GM18526 (cell line): Measurements from ENCODE around the gene COL18A1.

ENCODE experiments used
- POLR2A ChIP-seq: IDR thresholded peaks from 3 replicates; pipeline ENCODE4 v1.6.1; 2011; ENCODE audit not compliant: insufficient read length; ENCODE audit errors: extremely low read depth

Gene COL18A1

DNA sequence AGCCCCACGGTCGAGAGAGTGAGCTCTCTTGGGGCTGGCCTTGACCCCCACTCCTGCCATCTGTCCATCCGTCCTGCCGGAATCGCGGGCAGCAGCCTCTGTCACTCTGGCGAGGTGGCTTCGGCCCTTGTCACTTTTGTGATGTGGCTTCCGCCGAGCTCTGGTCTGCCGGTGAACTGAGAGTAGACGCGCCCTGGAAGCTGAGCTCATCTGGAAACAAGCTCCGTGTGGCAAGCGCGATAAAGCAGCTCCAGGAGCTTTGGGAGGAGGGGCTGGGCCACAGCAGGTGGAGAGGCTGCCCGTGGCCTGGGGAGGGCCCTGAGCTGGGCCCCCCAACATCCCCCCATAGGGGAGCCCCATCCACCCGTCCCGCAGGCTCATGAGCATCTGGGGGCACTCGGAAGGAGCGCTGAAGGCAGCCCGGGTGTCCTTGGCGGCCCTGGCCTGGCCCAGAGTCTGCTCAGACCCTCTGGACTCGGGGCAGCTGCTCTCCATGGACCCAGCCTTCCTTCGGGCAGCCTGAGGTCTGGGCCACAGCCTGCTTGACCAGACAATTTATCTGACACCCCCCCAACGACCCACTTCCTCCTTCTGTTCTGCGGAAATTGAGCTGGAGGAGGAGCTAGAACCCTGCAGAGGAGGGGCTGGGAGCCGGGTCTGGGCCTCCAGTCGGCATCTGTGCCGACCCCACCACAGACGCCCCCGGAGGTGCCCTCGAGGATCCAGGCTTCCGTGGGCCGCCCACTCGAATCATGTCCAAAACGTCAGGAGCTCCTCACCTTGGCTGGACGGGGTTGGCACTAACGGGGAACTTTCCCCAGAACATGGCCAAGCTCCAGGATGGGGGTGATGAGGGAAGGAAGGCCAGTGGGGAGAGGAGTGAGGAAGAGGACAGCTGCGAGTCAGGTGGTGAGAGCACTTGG lies 78.2 kb downstream of the COL18A1 start:
- no peak for TF ChIP-seq POLR2A

DNA sequence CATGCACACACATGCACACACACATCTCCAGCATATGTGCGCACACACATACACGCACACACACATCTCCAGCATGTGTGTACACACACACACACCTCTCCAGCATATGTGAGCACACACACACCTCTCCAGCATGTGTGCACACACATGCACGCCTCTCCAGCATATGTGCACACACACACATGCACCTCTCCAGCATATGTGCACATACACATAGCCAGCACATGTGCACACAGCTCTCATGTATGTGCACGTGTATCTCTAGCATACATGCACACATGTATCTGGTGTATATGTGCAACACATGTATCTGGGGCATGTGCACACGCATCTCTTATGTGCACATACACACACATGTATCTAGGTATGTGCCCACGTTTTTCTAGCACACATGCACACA lies 79.4 kb downstream of the COL18A1 start:
- TF ChIP-seq POLR2A, result no peak

DNA sequence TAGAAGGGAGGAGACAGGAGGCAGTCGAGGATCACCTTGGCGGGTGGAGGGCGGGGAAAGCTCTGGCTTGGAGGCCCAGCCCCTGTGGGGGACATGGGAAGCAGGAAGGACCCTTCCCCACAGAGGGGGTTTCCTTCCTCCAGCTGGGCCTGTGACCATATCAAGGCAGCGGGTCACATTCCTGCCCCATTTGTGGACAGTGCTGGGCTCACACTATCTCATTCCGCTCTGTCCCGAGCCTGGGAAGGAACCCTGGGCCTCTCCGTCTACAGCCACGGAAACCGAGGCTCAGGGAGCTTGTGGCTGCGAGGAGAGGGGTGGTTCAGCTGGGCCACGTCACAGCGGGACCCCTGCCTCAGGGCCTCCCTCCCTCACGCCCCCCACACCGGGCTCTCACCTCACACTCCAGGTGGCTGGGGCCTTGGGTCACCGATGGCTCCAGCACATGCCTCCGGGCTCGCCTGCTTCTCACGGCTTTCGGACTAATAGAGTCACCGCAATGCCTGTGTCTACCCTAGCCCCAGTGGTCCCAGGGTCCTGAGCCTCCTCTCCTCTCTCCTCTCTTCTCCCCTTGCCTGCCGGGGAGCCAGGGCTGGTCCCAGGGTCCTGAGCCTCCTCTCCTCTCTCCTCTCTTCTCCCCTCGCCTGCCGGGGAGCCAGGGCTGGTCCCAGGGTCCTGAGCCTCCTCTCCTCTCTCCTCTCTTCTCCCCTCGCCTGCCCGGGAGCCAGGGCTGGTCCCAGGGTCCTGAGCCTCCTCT lies 80.9 kb downstream of the COL18A1 start:
- no peak for TF ChIP-seq POLR2A

DNA sequence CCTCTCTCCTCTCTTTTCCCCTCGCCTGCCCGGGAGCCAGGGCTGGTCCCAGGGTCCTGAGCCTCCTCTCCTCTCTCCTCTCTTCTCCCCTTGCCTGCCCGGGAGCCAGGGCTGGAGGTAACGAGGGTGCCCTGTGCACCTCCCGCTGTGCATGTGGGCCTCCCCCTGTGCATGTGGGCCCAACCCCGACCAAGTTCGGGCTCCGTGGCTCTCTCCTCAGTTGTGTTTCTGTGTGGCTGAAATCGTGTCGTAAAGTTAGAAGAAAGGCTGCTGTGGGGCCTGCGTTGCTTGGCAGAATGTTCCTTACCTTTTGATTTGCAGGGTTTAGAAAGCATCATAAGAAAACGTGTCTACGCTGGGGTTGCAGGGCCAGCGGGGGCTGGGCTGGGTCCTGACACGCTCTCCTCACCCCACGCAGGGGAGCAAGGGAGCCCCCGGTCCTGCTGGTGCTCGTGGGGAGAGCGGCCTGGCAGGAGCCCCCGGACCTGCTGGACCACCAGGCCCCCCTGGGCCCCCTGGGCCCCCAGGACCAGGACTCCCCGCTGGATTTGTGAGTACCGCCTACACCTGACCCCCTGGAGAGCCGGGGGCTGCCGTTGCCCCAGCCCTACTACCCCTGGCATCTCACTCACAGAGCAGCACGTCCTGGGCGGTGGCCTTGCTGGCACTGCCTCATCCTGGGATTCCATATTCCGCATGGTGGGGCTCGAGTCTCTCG lies 81.6 kb downstream of the COL18A1 start:
- no peak for TF ChIP-seq POLR2A

DNA sequence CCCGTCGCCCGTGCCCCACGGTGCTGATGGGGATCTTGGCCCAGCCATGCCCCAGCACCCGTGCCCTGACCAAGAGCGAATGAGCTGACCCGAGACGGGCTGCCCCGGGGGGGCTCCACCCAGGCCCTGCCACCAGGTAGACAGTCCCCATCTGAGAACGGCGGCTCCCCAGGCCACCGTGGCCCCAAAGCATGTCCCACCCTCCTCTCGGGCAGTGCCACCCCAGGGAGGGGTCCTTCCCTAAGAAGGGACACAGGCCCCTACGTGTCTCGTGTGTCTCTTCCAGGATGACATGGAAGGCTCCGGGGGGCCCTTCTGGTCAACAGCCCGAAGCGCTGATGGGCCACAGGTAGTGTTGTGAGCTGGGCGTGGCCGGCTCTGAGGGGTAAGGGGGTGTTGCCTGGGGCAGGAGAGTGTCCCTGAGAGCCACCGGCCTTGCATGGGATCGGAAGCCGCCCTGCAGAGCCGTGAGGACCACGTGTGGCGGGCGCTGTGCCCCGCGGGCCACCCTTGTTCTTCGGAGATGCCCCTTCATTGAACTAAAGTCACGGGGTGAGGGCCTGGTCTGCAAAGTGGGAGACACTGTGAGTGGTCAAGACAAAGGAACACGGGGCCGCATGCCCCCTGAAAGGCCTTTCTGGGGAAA lies 82.3 kb downstream of the COL18A1 start:
- TF ChIP-seq POLR2A, result no peak

DNA sequence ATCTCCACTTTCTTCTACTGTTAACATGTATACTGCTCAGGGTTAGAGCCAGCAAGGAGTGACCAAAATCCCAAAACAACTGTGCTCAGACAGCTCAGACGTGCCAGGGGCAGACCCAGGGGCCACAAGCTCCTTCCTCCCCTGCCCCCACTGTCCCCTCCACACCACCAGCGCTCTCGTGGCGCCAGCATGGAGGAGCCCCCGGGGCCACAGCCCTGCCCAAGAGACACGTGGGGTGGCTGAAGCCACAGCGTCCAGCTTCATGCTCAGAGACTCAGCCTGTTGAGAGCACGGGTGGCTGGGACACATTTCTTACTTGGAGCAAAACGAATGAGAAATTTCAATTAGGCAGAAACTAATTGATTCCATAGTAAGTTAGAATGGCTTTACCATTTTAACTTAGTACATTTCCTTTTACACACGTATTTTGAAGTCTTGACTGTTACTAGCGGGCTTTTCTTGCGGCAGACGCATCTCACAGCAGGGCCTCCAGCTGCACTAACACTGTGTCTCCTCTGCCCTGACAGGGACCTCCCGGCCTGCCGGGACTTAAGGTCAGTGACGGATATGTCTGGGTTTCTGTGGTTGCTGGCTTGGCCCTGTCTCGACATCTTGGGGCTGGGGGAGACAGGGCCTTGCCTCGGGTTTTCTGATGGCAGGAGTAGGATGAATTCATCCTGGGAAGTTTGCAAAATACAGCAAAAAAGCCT lies 83.1 kb downstream of the COL18A1 start:
- no peak for TF ChIP-seq POLR2A

DNA sequence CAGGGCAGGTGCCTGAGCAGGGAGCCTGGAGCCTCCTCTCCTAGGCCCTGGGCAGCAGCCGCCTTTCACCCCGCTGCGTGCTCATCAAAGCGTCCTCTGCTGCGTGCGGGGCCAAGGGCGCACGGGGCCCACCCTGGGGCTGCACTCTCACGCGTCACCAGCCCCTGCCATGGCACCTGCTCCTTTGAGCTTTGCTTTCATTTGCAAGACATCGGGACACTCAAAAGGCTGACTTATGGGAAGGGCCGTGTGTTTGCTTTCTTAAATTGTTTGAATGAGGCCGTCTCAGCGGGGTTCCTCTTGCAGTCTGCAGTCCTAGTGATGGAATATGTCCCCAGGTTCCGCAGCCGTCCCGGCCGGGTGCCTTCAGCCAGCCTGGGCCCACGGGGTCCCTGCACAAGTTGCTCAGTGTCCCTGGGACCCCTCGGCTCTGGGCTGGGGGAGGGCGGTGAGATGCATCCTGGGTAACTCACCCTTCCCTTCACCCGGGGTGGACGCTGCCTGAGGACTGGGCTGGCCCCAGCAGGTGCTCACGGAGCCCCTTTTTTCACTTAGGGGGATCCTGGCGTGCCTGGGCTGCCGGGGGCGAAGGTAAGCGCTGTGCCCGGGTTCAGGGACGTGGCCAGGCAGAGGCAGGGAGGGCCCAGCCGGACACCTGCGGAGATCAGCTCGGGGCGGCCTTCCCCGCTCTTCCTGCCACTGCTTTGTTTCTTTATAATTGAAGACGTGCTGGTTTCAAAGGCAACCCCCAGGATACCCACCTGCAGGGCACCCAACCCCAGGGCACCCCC lies 84.2 kb downstream of the COL18A1 start:
- TF ChIP-seq POLR2A, result no peak

GRCh38 chr21:45489722-45489982 lies 84.7 kb downstream of the COL18A1 start:
- TF ChIP-seq POLR2A, result no peak

DNA sequence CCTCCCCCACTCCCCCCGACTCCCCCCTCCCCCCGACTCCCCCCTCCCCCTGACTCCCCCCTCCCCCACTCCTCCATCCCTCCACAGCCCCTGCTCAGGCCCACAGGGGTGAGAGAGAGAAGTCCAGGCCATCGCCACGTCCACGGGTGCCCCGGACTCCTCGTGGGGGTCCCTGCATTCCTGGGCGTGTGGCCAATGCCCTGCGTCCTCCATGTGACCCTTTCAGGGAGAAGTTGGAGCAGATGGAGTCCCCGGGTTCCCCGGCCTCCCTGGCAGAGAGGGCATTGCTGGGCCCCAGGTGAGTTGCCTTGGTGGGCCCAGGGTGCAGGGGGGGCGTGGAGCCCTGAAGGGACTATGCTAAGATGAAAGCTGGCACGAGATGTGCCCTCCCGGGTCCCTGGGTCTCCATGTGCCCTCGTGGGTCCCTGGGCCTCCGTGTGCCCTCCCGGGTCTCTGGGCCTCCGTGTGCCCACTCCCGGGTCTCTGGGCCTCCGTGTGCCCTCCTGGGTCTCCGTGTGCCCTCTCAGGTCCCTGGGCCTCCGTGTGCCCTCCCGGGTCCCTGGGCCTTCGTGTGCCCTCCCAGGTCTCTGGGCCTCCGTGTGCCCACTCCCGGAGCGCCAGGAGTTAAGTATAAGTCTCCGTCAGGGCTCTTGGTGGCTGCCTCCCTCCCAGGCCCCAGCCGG lies 85.2 kb downstream of the COL18A1 start:
- TF ChIP-seq POLR2A, result no peak

GRCh38 chr21:45491056-45491455 lies 86.1 kb downstream of the COL18A1 start:
- TF ChIP-seq POLR2A, result no peak

GRCh38 chr21:45491623-45492022 lies 86.7 kb downstream of the COL18A1 start:
- TF ChIP-seq POLR2A, result no peak

GRCh38 chr21:45492765-45493164 lies 87.8 kb downstream of the COL18A1 start:
- no peak for TF ChIP-seq POLR2A

- no peak for TF ChIP-seq POLR2A
Observed at GRCh38 chr21:45493401-45494001, 88.5 kb downstream of the COL18A1 start.

- no peak for TF ChIP-seq POLR2A
Observed at GRCh38 chr21:45494135-45494850, 89.3 kb downstream of the COL18A1 start.
